OCI-LY7 (cell line): ENCODE data around the gene TNN. TPM values are rescaled to one million over a fixed set of nuclear protein-coding genes. Genes with fewer than 3 reads are reported as not detected.

Experiments
- BruUV-seq: library from RNA; stranded (reverse); fragments of 400-500 nt; replicated peaks from 2 replicates; lab custom pipeline; 2021; lab: Mats Ljungman, UMichigan
- CTCF ChIA-PET: fragments of 300-600 bp; sonication (Branson Sonifier 250); formaldehyde crosslinking; loops from one replicate; lab custom pipeline; 2022; ENCODE audit warnings: antibody characterized with exemption; ENCODE audit not compliant: unreplicated experiment; lab: Charles Lee
- POLR2A ChIA-PET: fragments of 300-600 bp; sonication (Branson Sonifier 250); formaldehyde crosslinking; loops from one replicate; lab custom pipeline; 2022; ENCODE audit warnings: antibody characterized with exemption; lab: Charles Lee
- DNase-seq: peaks from one replicate; pipeline ENCODE4 v3.0.0-alpha.2; 2015; ENCODE audit warnings: low spot score
- H2AFZ ChIP-seq: fragments of 200-600 bp; sonication (generic), shearing (Covaris generic); 2 replicates; pipeline ENCODE4 v1.6.1; 2014; ENCODE audit warnings: mild to moderate bottlenecking, antibody characterized with exemption, low read length, moderate library complexity
- H3K27ac ChIP-seq: fragments of 200-600 bp; sonication (generic); 2 replicates; pipeline ENCODE4 v1.5.1; 2014; ENCODE audit warnings: mixed run types, low read depth, mild to moderate bottlenecking, moderate library complexity, low read length, inconsistent platforms; ENCODE audit not compliant: poor library complexity, severe bottlenecking
- H3K36me3 ChIP-seq: fragments of 200-600 bp; sonication (generic); 2 replicates; pipeline ENCODE4 v1.6.1; 2014; ENCODE audit warnings: mild to moderate bottlenecking, antibody characterized with exemption, low read length, moderate library complexity, mixed read lengths; ENCODE audit not compliant: insufficient read depth
- H3K4me1 ChIP-seq: fragments of 200-600 bp; sonication (generic); 2 replicates; pipeline ENCODE4 v1.5.1; 2014; ENCODE audit warnings: mild to moderate bottlenecking, low read length; ENCODE audit not compliant: insufficient read depth, poor library complexity, severe bottlenecking
- H3K4me2 ChIP-seq: fragments of 200-600 bp; sonication (generic); 2 replicates; pipeline ENCODE4 v1.6.1; 2014; ENCODE audit warnings: mild to moderate bottlenecking, low read length
- H3K4me3 ChIP-seq: fragments of 200-600 bp; sonication (generic); 2 replicates; pipeline ENCODE4 v1.5.1; 2014; ENCODE audit warnings: mild to moderate bottlenecking, low read depth, low read length; ENCODE audit not compliant: poor library complexity, severe bottlenecking
- H3K79me2 ChIP-seq: fragments of 200-600 bp; sonication (generic); 2 replicates; pipeline ENCODE4 v1.6.1; 2016; ENCODE audit warnings: low read depth, mild to moderate bottlenecking, low read length, moderate library complexity, mixed read lengths; ENCODE audit not compliant: insufficient read depth
- H3K9me2 ChIP-seq: fragments of 200-600 bp; sonication (generic); 2 replicates; pipeline ENCODE4 v1.6.1; 2016; ENCODE audit warnings: mild to moderate bottlenecking, low read length, mixed read lengths; ENCODE audit not compliant: insufficient read depth
- H3K9me3 ChIP-seq: fragments of 200-600 bp; sonication (generic); 2 replicates; pipeline ENCODE4 v1.6.1; 2014; ENCODE audit warnings: mild to moderate bottlenecking, mixed run types, low read length, mixed read lengths
- H4K20me1 ChIP-seq: fragments of 200-600 bp; sonication (generic); 2 replicates; pipeline ENCODE4 v1.6.1; 2014; ENCODE audit warnings: mild to moderate bottlenecking, antibody characterized with exemption, low read length, moderate library complexity, mixed read lengths; ENCODE audit not compliant: insufficient read depth
- CTCF ChIP-seq: fragments of 200-600 bp; sonication (generic); conservative IDR thresholded peaks from 2 replicates; pipeline ENCODE4 v1.5.1; 2014; ENCODE audit warnings: mild to moderate bottlenecking, antibody characterized with exemption, low read length, moderate library complexity, mixed read lengths
- EZH2phosphoT487 ChIP-seq: fragments of 200-600 bp; sonication (generic); IDR thresholded peaks from 2 replicates; pipeline ENCODE4 v1.6.1; 2018; ENCODE audit warnings: low read depth, borderline replicate concordance, mild to moderate bottlenecking, mixed run types, antibody characterized with exemption, low read length, moderate library complexity, mixed read lengths
- intact Hi-C: fragments of 100-400 bp; cut with micrococcal nuclease; formaldehyde crosslinking; loops from one replicate; pipeline ENCODE4 v1.10.0; 2022; ENCODE audit not compliant: unreplicated experiment
- total RNA-seq, 2 experiments: library from RNA; depleted of rRNA in 1 of 2; stranded (reverse); fragments of >200 nt in 1 of 2; shearing (Covaris generic) in 1 of 2; gene quantifications; 2 replicates each; pipeline ENCODE4 v1.2.3, GENCODE V29; 2014 to 2022

TNN gene
- total RNA-seq, 2 experiments from 2014 or later: not detected

DNA sequence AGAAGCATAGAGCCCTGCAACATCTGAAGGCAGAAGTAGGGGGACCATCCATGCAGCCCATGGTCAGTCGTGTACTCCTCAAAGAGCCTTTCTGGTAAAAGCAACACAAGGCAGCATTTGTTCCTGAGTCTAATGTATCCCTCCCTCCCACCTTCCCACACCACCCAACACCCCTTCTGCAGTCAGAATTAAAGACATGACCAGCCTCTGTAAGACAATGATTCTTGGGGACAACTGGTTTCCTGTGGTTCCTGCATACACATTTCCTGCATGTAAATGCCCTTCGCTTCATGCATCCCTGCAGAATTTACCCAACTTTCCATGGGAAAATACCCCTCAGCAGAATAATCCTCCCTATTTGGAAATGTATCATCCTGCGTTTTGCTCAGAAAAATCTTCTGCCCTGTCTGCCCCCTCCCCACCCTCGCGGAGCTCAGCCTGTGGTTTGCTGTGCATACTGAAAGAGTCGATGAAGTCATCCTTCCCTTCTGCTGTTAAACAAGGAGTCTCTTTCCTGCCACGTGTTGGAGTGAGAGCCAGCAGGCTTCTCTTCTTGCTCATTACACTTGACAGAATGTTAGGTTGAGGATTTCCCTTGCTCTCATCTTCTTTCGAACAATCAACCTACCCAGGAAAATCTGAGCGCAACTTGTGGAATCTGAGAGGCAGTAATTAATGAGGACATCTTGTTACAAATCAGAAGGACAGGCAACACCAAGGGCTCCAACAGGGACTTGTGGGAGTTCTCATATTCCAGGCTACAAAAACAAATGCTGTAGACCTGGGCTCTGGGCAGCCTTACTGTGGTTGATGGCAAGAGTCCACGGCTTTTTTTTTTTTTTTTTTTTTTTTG, 4.7 kb downstream of the TNN start:
- no peak overlapping the region for H3K4me2 ChIP-seq
- no peaks in the 10 kb centered on the region for H3K36me3 ChIP-seq
- no peaks in the 10 kb centered on the region for H3K79me2 ChIP-seq
- TF ChIP-seq CTCF (no peak), EZH2phosphoT487 (no peak)
- no peaks in the 10 kb centered on the region for H3K9me2 ChIP-seq
- H3K9me3 ChIP-seq: no peaks in the 10 kb centered on the region
- no peaks in the 10 kb centered on the region for H4K20me1 ChIP-seq
- no peaks in the 10 kb centered on the region for H3K4me1 ChIP-seq
- intact Hi-C loops: no loop called here
- no TSS peak for BruUV-seq
- no peak overlapping the region for H2AFZ ChIP-seq
- DNase-seq: no peak
- H3K4me3 ChIP-seq: no peak overlapping the region
- ChIA-PET CTCF (no interaction called here), POLR2A (interaction anchor here (1.6 kb wide), 1 partner anchor 11 kb away, joined by 3 read pairs; no protein-coding TSS in a partner anchor)
- H3K27ac ChIP-seq: no peak overlapping the region

DNA sequence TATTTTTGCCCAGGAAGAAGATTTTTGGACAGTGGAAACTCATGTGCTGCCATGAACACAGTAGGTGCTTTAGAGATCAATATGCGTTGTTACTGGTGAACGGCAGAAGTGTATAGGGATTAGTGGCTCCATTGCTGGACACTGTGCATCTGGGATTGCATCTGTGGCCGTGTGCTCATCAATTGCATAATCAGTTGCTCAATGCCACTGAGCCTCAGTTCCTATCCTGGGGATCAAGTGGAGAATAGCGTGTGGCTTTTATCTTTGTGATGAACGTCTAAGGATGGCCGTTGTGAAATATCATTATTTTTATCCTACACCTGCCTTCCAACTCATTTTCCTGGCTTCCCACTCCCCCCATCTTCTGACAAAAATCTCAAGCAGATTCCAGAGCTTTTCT, 5.4 kb downstream of the TNN start:
- Histone ChIP-seq H3K4me1 (no peaks in the 10 kb centered on the region), H2AFZ (no peak overlapping the region), H3K9me2 (no peaks in the 10 kb centered on the region), H3K4me2 (no peak overlapping the region), H3K36me3 (no peaks in the 10 kb centered on the region), H3K27ac (no peak overlapping the region), H4K20me1 (no peaks in the 10 kb centered on the region), H3K9me3 (no peaks in the 10 kb centered on the region), H3K4me3 (no peak overlapping the region), H3K79me2 (no peaks in the 10 kb centered on the region)
- intact Hi-C loops: no loop called here
- DNase-seq: no peak
- ChIA-PET POLR2A (no interaction called here), CTCF (no interaction called here)
- no TSS peak for BruUV-seq
- TF ChIP-seq EZH2phosphoT487 (no peak), CTCF (no peak)

DNA sequence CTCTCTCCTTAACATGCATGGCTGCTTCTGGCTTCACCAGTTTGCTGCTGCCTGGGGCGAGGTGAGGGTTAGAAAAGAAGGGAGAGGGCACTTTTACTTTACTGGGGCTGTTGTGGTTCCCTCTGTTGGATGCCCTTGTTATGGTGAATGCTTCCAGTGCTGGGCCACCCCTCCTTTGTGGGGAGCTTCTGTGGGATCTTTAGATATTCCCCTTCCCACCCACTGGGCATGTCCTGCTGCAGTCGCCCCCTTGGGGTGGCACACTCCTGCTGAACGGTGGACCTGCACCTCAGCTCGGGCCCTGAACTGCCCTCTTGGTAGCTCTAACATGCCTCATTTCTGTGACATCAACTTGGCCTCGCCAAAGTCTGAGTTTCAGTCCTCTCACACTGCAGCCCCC, 6.0 kb downstream of the TNN start:
- Histone ChIP-seq H3K4me3 (no peak overlapping the region), H3K36me3 (no peaks in the 10 kb centered on the region), H2AFZ (no peak overlapping the region), H3K9me3 (no peaks in the 10 kb centered on the region), H3K4me2 (no peak overlapping the region), H3K4me1 (no peaks in the 10 kb centered on the region), H3K27ac (no peak overlapping the region), H3K9me2 (no peaks in the 10 kb centered on the region), H4K20me1 (no peaks in the 10 kb centered on the region), H3K79me2 (no peaks in the 10 kb centered on the region)
- POLR2A ChIA-PET: no interaction called here
- DNase-seq: no peak
- intact Hi-C loops: no loop called here
- CTCF ChIA-PET: no interaction called here
- no TSS peak for BruUV-seq
- no peak for TF ChIP-seq EZH2phosphoT487
- 0 out of 2 replicates have a peak, but pooled peaks have one; percentile 16 for TF ChIP-seq CTCF
